Neural progenitor cell (in vitro differentiated cells): Measurements from ENCODE around the gene SLC5A5. TPM values are rescaled to one million over a fixed set of nuclear protein-coding genes. Genes with fewer than 3 reads are reported as not detected.

Experiments used
- DNase-seq: peaks from one replicate; pipeline ENCODE4 v3.0.0-alpha.2; 2016; ENCODE audit warnings: low spot score
- H2AFZ ChIP-seq: fragments of 200-600 bp; sonication (generic); replicated peaks from 2 replicates; pipeline ENCODE4 v1.6.1; 2016; ENCODE audit warnings: antibody characterized with exemption
- H3F3A ChIP-seq: fragments of 200-600 bp; sonication (generic); 2 replicates; pipeline ENCODE4 v1.6.1; 2016; ENCODE audit warnings: antibody characterized with exemption, low read depth
- H3K27ac ChIP-seq: fragments of 200-600 bp; sonication (generic); 2 replicates; pipeline ENCODE4 v1.5.1; 2016; ENCODE audit warnings: mild to moderate bottlenecking
- H3K27me3 ChIP-seq: fragments of 200-600 bp; sonication (generic); 2 replicates; pipeline ENCODE4 v1.6.1; 2016; ENCODE audit warnings: mild to moderate bottlenecking, moderate library complexity
- H3K36me3 ChIP-seq: fragments of 200-600 bp; sonication (generic); 2 replicates; pipeline ENCODE4 v1.5.1; 2016
- H3K4me1 ChIP-seq: fragments of 200-600 bp; sonication (generic); 2 replicates; pipeline ENCODE4 v1.6.1; 2016; ENCODE audit warnings: mixed run types
- H3K4me2 ChIP-seq: fragments of 200-600 bp; sonication (generic); 2 replicates; pipeline ENCODE4 v1.6.1; 2016
- H3K4me3 ChIP-seq: fragments of 200-600 bp; sonication (generic); 2 replicates; pipeline ENCODE4 v1.5.1; 2016
- H3K79me2 ChIP-seq: fragments of 200-600 bp; sonication (generic); 2 replicates; pipeline ENCODE4 v1.6.1; 2016; ENCODE audit warnings: low read depth
- H3K9ac ChIP-seq: fragments of 200-600 bp; sonication (generic); 2 replicates; pipeline ENCODE4 v1.6.1; 2016
- H3K9me3 ChIP-seq: fragments of 200-600 bp; sonication (generic); 2 replicates; pipeline ENCODE4 v1.5.1; 2016; ENCODE audit warnings: low read depth
- H4K20me1 ChIP-seq: fragments of 200-600 bp; sonication (generic); 2 replicates; pipeline ENCODE4 v1.6.1; 2016; ENCODE audit warnings: low read depth
- H3K27ac Mint-ChIP-seq: 3 replicates; pipeline ENCODE4 v1.8.0; 2021; ENCODE audit warnings: mixed read lengths
- H3K27me3 Mint-ChIP-seq: 2 replicates; pipeline ENCODE4 v1.8.0; 2022; ENCODE audit warnings: low read depth, mild to moderate bottlenecking, inconsistent platforms, moderate library complexity, mixed read lengths; ENCODE audit not compliant: insufficient read depth
- H3K36me3 Mint-ChIP-seq: 3 replicates; pipeline ENCODE4 v1.8.0; 2021; ENCODE audit warnings: mixed read lengths
- H3K4me1 Mint-ChIP-seq: 3 replicates; pipeline ENCODE4 v1.8.0; 2021; ENCODE audit warnings: mixed read lengths
- H3K4me3 Mint-ChIP-seq: 3 replicates; pipeline ENCODE4 v1.8.0; 2021; ENCODE audit warnings: mild to moderate bottlenecking, moderate library complexity, mixed read lengths
- H3K9me3 Mint-ChIP-seq: 3 replicates; pipeline ENCODE4 v1.8.0; 2020; ENCODE audit warnings: mixed read lengths
- CTCF ChIP-seq: fragments of 200-600 bp; sonication (generic); IDR thresholded peaks from 2 replicates; pipeline ENCODE4 v1.5.1; 2017; ENCODE audit warnings: antibody characterized with exemption, mild to moderate bottlenecking
- EZH2 ChIP-seq: fragments of 200-600 bp; sonication (generic); IDR thresholded peaks from 2 replicates; pipeline ENCODE4 v1.6.1; 2017; ENCODE audit warnings: antibody characterized with exemption, mild to moderate bottlenecking, moderate library complexity
- EZH2phosphoT487 ChIP-seq: fragments of 200-600 bp; sonication (generic); IDR thresholded peaks from 2 replicates; pipeline ENCODE4 v1.6.1; 2017; ENCODE audit warnings: antibody characterized with exemption
- total RNA-seq: library from RNA; depleted of rRNA; stranded (reverse); fragments of >200 nt; gene quantifications from 2 replicates; pipeline ENCODE4 v1.2.3, GENCODE V29; 2015; ENCODE audit warnings: low replicate concordance

The SLC5A5 gene
- total RNA-seq, 1 donor from 2014 or later, result 0.51 TPM

GRCh38 chr19:17888260-17888659 is 16.5 kb downstream of the SLC5A5 start:
- DNase-seq, result no peak
- Mint-ChIP-seq H3K27me3 (peaks cover 18% of the 10 kb centered on the region), H3K4me3 (no peak overlapping the region), H3K36me3 (no peaks in the 10 kb centered on the region), H3K9me3 (no peaks in the 10 kb centered on the region), H3K27ac (no peak overlapping the region), H3K4me1 (no peaks in the 10 kb centered on the region)
- no peaks in the 10 kb centered on the region for H3K79me2 ChIP-seq
- H3K27me3 ChIP-seq, result no peaks in the 10 kb centered on the region
- H2AFZ ChIP-seq, result no peak overlapping the region
- no peak overlapping the region for H3K4me2 ChIP-seq
- no peak overlapping the region for H3K27ac ChIP-seq
- TF ChIP-seq EZH2phosphoT487, result no peak
- TF ChIP-seq EZH2, result no peak
- TF ChIP-seq CTCF, result no peak
- peaks cover 3% of the 10 kb centered on the region for H3F3A ChIP-seq
- H3K36me3 ChIP-seq, result no peaks in the 10 kb centered on the region
- H4K20me1 ChIP-seq, result peaks cover 6% of the 10 kb centered on the region
- H3K9me3 ChIP-seq, result no peaks in the 10 kb centered on the region
- no peak overlapping the region for H3K4me3 ChIP-seq
- H3K4me1 ChIP-seq, result no peaks in the 10 kb centered on the region
- no peak overlapping the region for H3K9ac ChIP-seq

GRCh38 chr19:17889609-17890214 is 18.0 kb downstream of the SLC5A5 start:
- TF ChIP-seq EZH2, result peak; percentile 40
- no peak for TF ChIP-seq EZH2phosphoT487
- no peak for TF ChIP-seq CTCF
- Mint-ChIP-seq H3K9me3 (no peaks in the 10 kb centered on the region), H3K36me3 (no peaks in the 10 kb centered on the region), H3K27me3 (peaks cover 19% of the 10 kb centered on the region), H3K27ac (no peak overlapping the region), H3K4me3 (no peak overlapping the region), H3K4me1 (no peaks in the 10 kb centered on the region)
- H3F3A ChIP-seq, result peaks cover 3% of the 10 kb centered on the region
- H3K4me1 ChIP-seq, result no peaks in the 10 kb centered on the region
- peaks cover 6% of the 10 kb centered on the region for H4K20me1 ChIP-seq
- no peaks in the 10 kb centered on the region for H3K9me3 ChIP-seq
- no peaks in the 10 kb centered on the region for H3K27me3 ChIP-seq
- H3K36me3 ChIP-seq, result no peaks in the 10 kb centered on the region
- DNase-seq, result peak; percentile 87
- H3K9ac ChIP-seq, result no peak overlapping the region
- H3K27ac ChIP-seq, result no peak overlapping the region
- H2AFZ ChIP-seq, result no peak overlapping the region
- no peak overlapping the region for H3K4me2 ChIP-seq
- no peaks in the 10 kb centered on the region for H3K79me2 ChIP-seq
- H3K4me3 ChIP-seq, result no peak overlapping the region

- Mint-ChIP-seq H3K9me3 (no peaks in the 10 kb centered on the region), H3K36me3 (no peaks in the 10 kb centered on the region), H3K27me3 (peaks cover 20% of the 10 kb centered on the region), H3K4me3 (no peak overlapping the region), H3K4me1 (no peaks in the 10 kb centered on the region), H3K27ac (no peak overlapping the region)
- H4K20me1 ChIP-seq, result peaks cover 6% of the 10 kb centered on the region
- no peak overlapping the region for H3K4me2 ChIP-seq
- DNase-seq, result no peak
- no peaks in the 10 kb centered on the region for H3K4me1 ChIP-seq
- no peak overlapping the region for H3K9ac ChIP-seq
- no peak overlapping the region for H2AFZ ChIP-seq
- H3K9me3 ChIP-seq, result no peaks in the 10 kb centered on the region
- TF ChIP-seq EZH2phosphoT487 (no peak), CTCF (no peak)
- no peak overlapping the region for H3K4me3 ChIP-seq
- no peak overlapping the region for H3K27ac ChIP-seq
- H3K27me3 ChIP-seq, result no peaks in the 10 kb centered on the region
- no peaks in the 10 kb centered on the region for H3K36me3 ChIP-seq
- H3K79me2 ChIP-seq, result no peaks in the 10 kb centered on the region
- H3F3A ChIP-seq, result peaks cover 3% of the 10 kb centered on the region
Observed at GRCh38 chr19:17893766-17894165, 22.0 kb downstream of the SLC5A5 start.
